Ovary (tissue), 3 donors: ENCODE data around the gene PALMD.

Source experiments
- CTCF ChIP-seq, 3 donors: fragments of 450-650 bp in 2 of 3; fragments of 200-600 bp in 1 of 3; IDR thresholded peaks; one replicate each; pipeline versions ENCODE4 v1.5.1 to v1.8.0; 2016 to 2022; ENCODE audit warnings: antibody characterized with exemption in 3 of 3, mild to moderate bottlenecking in 1 of 3
- EP300 ChIP-seq: sonication (generic); formaldehyde crosslinking; IDR thresholded peaks from one replicate; pipeline ENCODE4 v1.6.1; 2017; ENCODE audit warnings: antibody characterized with exemption
- POLR2A ChIP-seq: fragments of 450-650 bp; IDR thresholded peaks from one replicate; pipeline ENCODE4 v1.6.1; 2017; ENCODE audit warnings: antibody characterized with exemption, mild to moderate bottlenecking, moderate library complexity
- donor health status: DM: no; HTN: no; CAD: no.

GRCh38 chr1:99691175-99691574, 45.3 kb downstream of the PALMD start:
- no peak for TF ChIP-seq CTCF (IDR thresholded peaks at IDR 0.05)
- TF ChIP-seq EP300 = no peak
- TF ChIP-seq POLR2A = no peak
